ENCODE data around the gene GPS1.

Gene GPS1

DNA sequence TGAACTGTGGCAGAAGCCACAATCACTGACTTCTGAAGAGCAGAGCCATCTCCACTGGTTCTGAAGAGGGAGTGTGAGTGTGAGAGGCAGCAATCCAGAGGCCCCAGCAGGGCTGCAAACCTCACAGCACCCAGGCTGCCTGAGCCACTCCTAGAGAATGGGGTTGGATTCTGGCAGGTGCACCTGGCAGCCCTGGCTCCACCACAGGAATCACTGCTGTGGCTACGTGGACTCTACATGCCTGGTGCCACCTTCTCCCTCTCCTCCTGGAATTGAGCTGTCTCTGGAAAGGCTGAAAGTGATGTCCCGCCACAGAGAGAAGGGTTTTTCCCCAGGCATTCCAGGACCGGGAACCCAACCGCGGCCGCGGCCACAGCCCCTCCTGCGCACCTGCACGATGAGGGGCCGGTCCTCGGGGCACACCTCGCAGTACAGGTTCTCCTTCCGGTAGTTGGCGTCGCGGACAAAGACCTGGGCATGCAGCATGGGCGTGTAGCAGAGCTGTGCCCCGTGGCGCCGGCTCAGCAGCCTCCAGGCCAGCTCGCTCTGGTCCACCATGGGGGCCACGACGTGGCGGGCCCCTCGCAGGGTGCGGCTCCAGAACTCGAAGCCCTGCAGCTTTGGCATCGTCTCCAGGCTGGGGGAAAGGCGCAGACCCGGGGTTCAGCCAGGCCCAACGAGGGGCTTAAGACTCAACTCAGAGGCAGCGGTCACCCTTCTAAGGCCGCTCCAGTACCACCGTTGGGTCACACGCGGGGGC lies 12.9 kb downstream of the GPS1 start:
- Histone ChIP-seq H3K36me3 (peaks cover 43 to 50% (median 46%) of the 10 kb centered on the region in 11 experiments), H3K9ac (peak overlapping the region; percentile 94 to 99 (median 97)), H3K27ac (peak overlapping the region; percentile 90 to 96 (median 94)), H4K20me1 (peaks cover 0 to 55% (median 49%) of the 10 kb centered on the region in 11 experiments; a peak in 18 of 22 replicates), H3K27me3 (no peaks in the 10 kb centered on the region), H3K4me3 (peak overlapping the region; percentile 84 to 99 (median 98)), H3K4me1 (peaks cover 27 to 49% (median 42%) of the 10 kb centered on the region in 10 experiments), H3K4me2 (peak overlapping the region; percentile 92 to 100 (median 98)), H3K9me3 (replicated peaks in 1 of 11) (no peaks in the 10 kb centered on the region)
- no peak for TF ChIP-seq Cebpa-rat (IDR thresholded peaks at IDR 0.05)

DNA sequence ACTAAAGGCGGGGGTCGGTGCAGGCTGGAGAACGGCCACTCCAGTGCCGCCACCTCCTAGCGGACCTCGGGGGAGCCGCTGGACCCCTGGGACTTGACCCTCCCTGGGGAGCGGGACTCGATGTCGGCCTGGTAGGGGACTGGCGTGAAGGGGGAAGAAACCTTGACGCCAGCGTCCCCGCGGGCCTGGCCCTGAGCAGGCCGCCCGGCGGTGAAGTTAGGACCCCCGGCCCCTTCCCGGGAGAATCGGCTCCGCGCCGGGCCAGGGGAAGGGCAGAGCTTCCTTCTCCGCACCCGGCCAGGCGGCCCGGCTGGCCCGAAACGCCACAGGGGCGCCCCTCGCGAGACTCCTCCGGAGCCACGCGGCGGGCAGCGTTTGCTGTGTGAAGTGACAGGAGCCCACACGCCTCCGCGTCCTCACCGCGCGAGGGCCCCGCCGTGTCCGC lies 13.5 kb downstream of the GPS1 start:
- TF ChIP-seq Cebpa-rat (IDR thresholded peaks at IDR 0.05): no peak
- Histone ChIP-seq H3K4me2 (peak overlapping the region; percentile 92 to 100 (median 98)), H3K9ac (peak overlapping the region; percentile 94 to 99 (median 97)), H3K27me3 (no peaks in the 10 kb centered on the region), H4K20me1 (peaks cover 0 to 49% (median 43%) of the 10 kb centered on the region in 11 experiments; a peak in 18 of 22 replicates), H3K27ac (peak overlapping the region; percentile 90 to 96 (median 94)), H3K36me3 (peaks cover 37 to 44% (median 40%) of the 10 kb centered on the region in 11 experiments), H3K4me3 (peak overlapping the region; percentile 84 to 99 (median 98)), H3K4me1 (peaks cover 27 to 42% (median 36%) of the 10 kb centered on the region in 10 experiments), H3K9me3 (replicated peaks in 1 of 11) (no peaks in the 10 kb centered on the region)

DNA sequence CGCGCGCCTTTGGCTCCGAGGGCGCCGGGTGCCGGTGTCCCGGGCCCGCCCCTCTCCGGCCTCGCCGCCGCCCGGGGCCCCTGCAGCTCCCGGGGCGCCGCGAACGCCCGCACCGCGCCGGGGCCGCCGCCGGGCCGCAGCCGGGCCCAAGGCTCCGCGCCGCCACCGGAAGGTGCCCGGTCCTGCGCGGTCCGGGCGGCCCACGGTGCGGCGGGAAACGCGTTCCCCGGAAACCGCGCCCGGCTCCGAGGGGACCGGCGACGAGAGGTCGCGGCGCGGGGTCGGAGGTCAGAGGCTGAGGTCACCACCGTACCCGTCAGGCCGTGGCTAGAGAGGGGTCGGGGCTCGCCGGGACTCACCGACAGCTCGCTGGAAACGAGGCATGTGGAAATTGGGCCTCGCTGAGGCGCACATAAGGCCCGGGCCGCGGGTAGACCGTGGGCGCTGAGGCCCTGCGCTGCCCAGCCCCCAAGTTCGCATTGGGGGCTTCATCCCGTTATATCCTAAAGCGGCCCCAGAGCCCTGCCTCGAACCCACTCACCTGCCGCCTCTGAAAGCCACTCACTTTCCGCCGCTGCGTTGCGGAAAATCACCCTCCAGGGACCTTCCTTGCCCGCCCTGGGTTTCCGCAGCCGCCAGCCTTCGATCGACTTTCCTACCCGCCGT lies 14.1 kb downstream of the GPS1 start, which contains the start of gene DUS1L:
TSS of gene DUS1L (minus strand) at position 167 of the 666 bp plus-strand sequence. CDS start 745 bp downstream, outside the sequence.
- peaks cover 0 to 43% (median 37%) of the 10 kb centered on the region in 11 experiments; a peak in 17 of 22 replicates for H4K20me1 ChIP-seq
- H3K9ac ChIP-seq: peak within 1 kb of the TSS; percentile 94 to 99 (median 97)
- H3K4me1 ChIP-seq: peaks cover 27 to 38% (median 31%) of the 10 kb centered on the region in 10 experiments
- H3K36me3 ChIP-seq: peaks cover 31 to 39% (median 34%) of the 10 kb centered on the region in 11 experiments
- peak within 1 kb of the TSS; percentile 90 to 96 (median 94) for H3K27ac ChIP-seq
- H3K4me3 ChIP-seq: peak within 1 kb of the TSS; percentile 84 to 99 (median 98)
- no peak for TF ChIP-seq Cebpa-rat (IDR thresholded peaks at IDR 0.05)
- H3K27me3 ChIP-seq: no peaks in the 10 kb centered on the region
- H3K9me3 ChIP-seq (replicated peaks in 1 of 11): no peaks in the 10 kb centered on the region
- peak within 1 kb of the TSS; percentile 92 to 100 (median 98) for H3K4me2 ChIP-seq

DNA sequence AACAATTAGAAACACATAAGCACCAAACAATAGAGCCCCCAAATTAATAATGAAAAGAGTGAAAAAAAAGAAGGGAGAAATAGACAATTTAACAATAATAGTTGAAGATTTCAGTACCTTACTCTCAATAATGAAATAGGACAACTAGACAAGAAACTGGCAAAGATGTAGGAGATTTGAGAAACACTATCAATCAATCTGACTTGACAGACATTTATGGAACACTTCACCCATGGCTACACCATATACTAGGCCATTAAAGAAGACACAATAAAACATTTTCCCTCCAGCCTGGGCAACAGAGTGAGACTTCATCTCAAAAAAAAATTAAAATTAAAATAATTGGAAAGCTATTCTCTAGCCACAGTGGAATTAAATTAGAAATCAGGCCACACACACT lies 18.9 kb downstream of the GPS1 start:
- Histone ChIP-seq H4K20me1 (no peaks in the 10 kb centered on the region), H3K4me2 (no peak overlapping the region), H3K27ac (no peak overlapping the region), H3K4me3 (no peak overlapping the region), H3K36me3 (no peaks in the 10 kb centered on the region), H3K27me3 (no peaks in the 10 kb centered on the region), H3K4me1 (peaks cover 8 to 36% (median 12%) of the 10 kb centered on the region in 10 experiments; a peak in 19 of 20 replicates), H3K9ac (no peak overlapping the region), H3K9me3 (replicated peaks in 1 of 11) (no peaks in the 10 kb centered on the region)
- TF ChIP-seq Cebpa-rat (IDR thresholded peaks at IDR 0.05): no peak

DNA sequence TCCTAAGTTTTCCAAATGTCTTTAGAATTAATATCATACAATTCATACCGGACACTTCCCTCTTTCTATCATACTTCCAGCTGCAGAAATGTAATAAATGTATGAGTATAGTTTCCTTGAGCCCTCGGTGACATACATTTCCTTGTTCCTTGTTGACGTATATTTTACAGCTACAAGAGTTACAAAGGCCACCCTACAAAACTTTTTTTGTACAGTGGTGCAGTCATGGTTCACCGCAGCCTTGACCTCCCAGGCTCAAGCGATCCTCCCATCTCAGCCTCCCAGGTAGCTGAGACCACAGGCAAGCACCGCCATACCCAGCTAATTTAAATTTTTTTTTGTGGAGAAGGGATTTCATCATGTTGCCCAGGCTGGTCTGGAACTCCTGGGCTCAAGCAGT lies 21.1 kb downstream of the GPS1 start:
- H3K27ac ChIP-seq: no peak overlapping the region
- no peak overlapping the region for H3K4me3 ChIP-seq
- H3K4me1 ChIP-seq: peaks cover 0 to 39% (median 14%) of the 10 kb centered on the region in 10 experiments; a peak in 11 of 20 replicates
- H3K9ac ChIP-seq: no peak overlapping the region
- H3K4me2 ChIP-seq: no peak overlapping the region
- no peaks in the 10 kb centered on the region for H3K27me3 ChIP-seq
- no peak for TF ChIP-seq Cebpa-rat (IDR thresholded peaks at IDR 0.05)
- no peaks in the 10 kb centered on the region for H3K9me3 ChIP-seq (replicated peaks in 1 of 11)
- peaks cover 0 to 18% (median 11%) of the 10 kb centered on the region in 11 experiments; a peak in 12 of 22 replicates for H4K20me1 ChIP-seq
- H3K36me3 ChIP-seq: peaks cover under 1 to 12% (median 6%) of the 10 kb centered on the region in 11 experiments; a peak in 19 of 22 replicates

DNA sequence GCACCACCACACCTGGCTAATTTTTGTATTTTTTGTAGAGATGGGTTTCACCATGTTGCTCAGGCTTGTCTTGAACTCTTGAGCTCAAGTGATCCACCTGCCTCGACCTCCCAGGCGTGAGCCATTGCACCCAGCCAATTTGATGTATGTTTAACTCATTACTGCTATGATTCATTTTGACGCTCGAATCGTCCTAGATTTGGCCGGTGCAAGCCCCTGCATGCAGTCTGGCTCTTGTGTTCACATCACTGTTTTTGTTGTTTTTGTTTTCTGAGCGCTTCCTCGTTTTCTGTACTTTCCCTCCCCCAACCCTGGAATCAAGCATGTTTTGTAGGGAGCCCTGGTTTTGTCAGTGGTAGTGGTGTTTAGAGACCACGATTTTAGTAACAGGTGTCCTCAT lies 21.7 kb downstream of the GPS1 start:
- Histone ChIP-seq H3K4me2 (no peak overlapping the region), H3K9me3 (replicated peaks in 1 of 11) (no peaks in the 10 kb centered on the region), H3K36me3 (peaks cover 7 to 18% (median 12%) of the 10 kb centered on the region in 11 experiments; a peak in 21 of 22 replicates), H3K27ac (no peak overlapping the region), H3K4me3 (no peak overlapping the region), H4K20me1 (peaks cover 0 to 24% (median 18%) of the 10 kb centered on the region in 11 experiments; a peak in 12 of 22 replicates), H3K4me1 (peaks cover 0 to 39% (median 14%) of the 10 kb centered on the region in 10 experiments; a peak in 11 of 20 replicates), H3K27me3 (no peaks in the 10 kb centered on the region), H3K9ac (no peak overlapping the region)
- no peak for TF ChIP-seq Cebpa-rat (IDR thresholded peaks at IDR 0.05)

DNA sequence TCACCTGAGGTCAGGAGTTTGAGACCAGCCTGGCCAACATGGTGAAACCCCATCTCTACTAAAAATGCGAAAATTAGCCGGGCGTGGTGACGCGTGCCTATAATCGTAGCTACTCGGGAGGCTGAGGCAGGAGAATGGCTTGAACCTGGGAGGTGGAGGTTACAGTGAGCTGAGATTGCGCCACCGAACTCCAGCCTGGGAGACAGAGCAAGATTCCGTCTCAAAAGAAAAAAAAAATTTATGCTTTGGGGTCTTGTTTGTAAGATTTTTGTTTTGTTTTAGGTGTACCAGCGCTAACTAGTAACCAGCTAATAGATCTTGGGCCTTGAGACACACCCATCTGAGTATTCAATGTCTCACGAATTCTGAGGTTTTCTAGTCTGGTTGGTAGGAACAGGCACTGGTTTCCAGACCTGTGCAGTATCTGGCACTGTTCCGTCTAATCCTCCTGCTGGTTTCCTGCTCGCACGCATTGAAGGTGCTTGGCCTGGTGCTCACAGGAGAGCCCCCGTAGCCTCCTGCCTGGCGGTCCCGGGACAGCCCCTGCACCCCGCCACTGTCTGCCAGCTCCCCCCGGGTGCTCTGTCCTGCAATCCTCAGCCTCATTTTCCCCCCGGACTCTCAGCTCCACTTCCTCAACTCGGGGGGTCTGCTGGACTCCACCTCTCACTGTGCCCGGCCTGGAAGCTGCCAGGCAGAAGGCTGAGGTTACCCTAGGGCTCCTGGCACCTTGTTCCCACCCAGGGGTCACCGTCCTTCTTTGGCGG lies 24.5 kb downstream of the GPS1 start:
- no peak for TF ChIP-seq Cebpa-rat (IDR thresholded peaks at IDR 0.05)
- H3K9ac ChIP-seq: 0 out of 22 replicates have a peak overlapping the region, but pooled peaks of 2 of the 11 experiments have one; percentile 8 to 26
- H3K36me3 ChIP-seq: peaks cover 32 to 43% (median 37%) of the 10 kb centered on the region in 11 experiments
- H3K4me2 ChIP-seq: peak overlapping the region in 5 of 11 experiments; percentile 13 to 55 (median 34); a peak in 9 of 22 replicates
- H3K27ac ChIP-seq: no peak overlapping the region
- peaks cover 0 to 39% (median 14%) of the 10 kb centered on the region in 10 experiments; a peak in 11 of 20 replicates for H3K4me1 ChIP-seq
- H3K9me3 ChIP-seq (replicated peaks in 1 of 11): no peaks in the 10 kb centered on the region
- H4K20me1 ChIP-seq: peaks cover 0 to 50% (median 42%) of the 10 kb centered on the region in 11 experiments; a peak in 18 of 22 replicates
- H3K27me3 ChIP-seq: no peaks in the 10 kb centered on the region
- H3K4me3 ChIP-seq: no peak overlapping the region
